H1 (cell line): ENCODE data around the gene TIMM10. TPM values are rescaled to one million over a fixed set of nuclear protein-coding genes. Genes with fewer than 3 reads are reported as not detected.

Experiments used
- CBX8 ChIP-seq: fragments of 300-800, 300-1000 bp; sonication (generic); IDR thresholded peaks from 2 replicates; pipeline ENCODE4 v1.7.1; 2016; ENCODE audit warnings: low read depth, low read length, borderline replicate concordance
- EP300 ChIP-seq, 2 experiments: IDR thresholded peaks; 1 replicate in 1 of 2; 2 replicates in 1 of 2; pipeline ENCODE4 v1.6.1; 2011 to 2012; ENCODE audit warnings: low read depth in 2 of 2, low read length in 2 of 2, mild to moderate bottlenecking in 2 of 2, borderline replicate concordance in 1 of 2, inconsistent platforms in 1 of 2, moderate library complexity in 1 of 2
- GTF2F1 ChIP-seq: IDR thresholded peaks from 2 replicates; pipeline ENCODE4 v1.6.1; 2012; ENCODE audit warnings: low read depth, low read length, improper control_type of control experiment, borderline replicate concordance
- KDM5A ChIP-seq: fragments of 200-600 bp; IDR thresholded peaks from 2 replicates; pipeline ENCODE4 v1.7.1; 2012; ENCODE audit warnings: mild to moderate bottlenecking, low read length, inconsistent platforms, mixed read lengths
- SAP30 ChIP-seq: fragments of 300-600 bp; sonication (generic); IDR thresholded peaks from 2 replicates; pipeline ENCODE4 v1.7.1; 2012; ENCODE audit warnings: low read length, moderate library complexity, mild to moderate bottlenecking, inconsistent platforms; ENCODE audit not compliant: insufficient read depth, insufficient replicate concordance
- SP1 ChIP-seq: IDR thresholded peaks from 2 replicates; pipeline ENCODE4 v1.6.1; 2011; ENCODE audit warnings: low read depth, low read length
- TBP ChIP-seq: IDR thresholded peaks from 2 replicates; pipeline ENCODE4 v1.6.1; 2011; ENCODE audit warnings: low read depth, low read length, improper control_type of control experiment
- YY1 ChIP-seq: IDR thresholded peaks from 2 replicates; pipeline ENCODE4 v1.6.1; 2011; ENCODE audit warnings: low read depth, mild to moderate bottlenecking, low read length
- polyA plus RNA-seq, 7 experiments: library from polyadenylated mRNA; depleted of rRNA in 3 of 7; stranded (reverse) in 5 of 7; unstranded in 2 of 7; fragments of >200 nt in 5 of 7; fragments of 200-250 nt in 2 of 7; gene quantifications; 1 replicate in 5 of 7; 2 replicates in 1 of 7; 4 replicates in 1 of 7; pipeline versions ENCODE4 v1.2.1 to v1.2.3, GENCODE V29; 2011 to 2013; ENCODE audit warnings: missing spikeins in 2 of 7, mixed read lengths in 2 of 7
- total RNA-seq: library from RNA; stranded (reverse); fragmentation: NEBNext Ultra II Directional; extraction: Animal tissue kit (Norgen Biotek cat#: 25700); gene quantifications from 2 replicates; pipeline ENCODE4 v1.2.1, GENCODE V29; 2021

TIMM10 gene
- total and polyA plus RNA-seq, 2 of the 8 experiments (the other 6 are each of a cell fraction or from before 2014, with no cell fraction given), result 117 to 227 TPM

- no peak for TF ChIP-seq YY1
- no peak for TF ChIP-seq SP1
- TF ChIP-seq KDM5A, result no peak
- no peak for TF ChIP-seq TBP
- no peak for TF ChIP-seq GTF2F1
- TF ChIP-seq CBX8, result no peak
- no peak for TF ChIP-seq SAP30
- no peak for TF ChIP-seq EP300 (IDR thresholded peaks at IDR 0.05; ENCODE audit: borderline replicate concordance in 1 of 2, low read depth in 2 of 2, low read length in 2 of 2)
Observed at GRCh38 chr11:57511741-57512430, 18.7 kb downstream of the TIMM10 start (continued).
